Liver (tissue), 9 donors: ENCODE measurements around the gene FLAD1. TPM values are rescaled to one million over a fixed set of nuclear protein-coding genes. Genes with fewer than 3 reads are reported as not detected.

Experiments used
- DNase-seq: peaks from one replicate; pipeline ENCODE4 v3.0.0-alpha.2; 2017; ENCODE audit warnings: low spot score
- H3K27ac ChIP-seq, 2 donors: one replicate each; pipeline ENCODE4 v1.7.0; 2013; ENCODE audit warnings: inconsistent platforms in 2 of 2, low read length in 2 of 2, control low read depth in 1 of 2, low read depth in 1 of 2, mild to moderate bottlenecking in 1 of 2
- H3K27me3 ChIP-seq, 4 donors: one replicate each; pipeline versions ENCODE4 v1.6.1 to v1.7.0; 2013; ENCODE audit warnings: low read length in 3 of 4, inconsistent platforms in 1 of 4, mild to moderate bottlenecking in 1 of 4, moderate library complexity in 1 of 4; ENCODE audit not compliant: control insufficient read depth in 4 of 4, insufficient read depth in 4 of 4
- H3K36me3 ChIP-seq, 4 donors: one replicate each; pipeline versions ENCODE4 v1.6.1 to v1.7.0; 2013; ENCODE audit warnings: low read length in 3 of 4, mild to moderate bottlenecking in 3 of 4, low read depth in 1 of 4, moderate library complexity in 1 of 4; ENCODE audit not compliant: control insufficient read depth in 4 of 4, insufficient read depth in 3 of 4
- H3K4me1 ChIP-seq, 4 donors: one replicate each; pipeline versions ENCODE4 v1.6.1 to v1.7.0; 2013; ENCODE audit warnings: low read length in 3 of 4, mild to moderate bottlenecking in 3 of 4, moderate library complexity in 1 of 4; ENCODE audit not compliant: control insufficient read depth in 4 of 4, insufficient read depth in 4 of 4
- H3K4me3 ChIP-seq, 3 donors: one replicate each; pipeline versions ENCODE4 v1.6.1 to v1.7.0; 2013; ENCODE audit warnings: low read length in 3 of 3, control low read depth in 1 of 3, low read depth in 1 of 3, mild to moderate bottlenecking in 1 of 3
- H3K9ac ChIP-seq, 2 donors: one replicate each; pipeline ENCODE4 v1.7.0; 2013; ENCODE audit warnings: low read length in 2 of 2, mild to moderate bottlenecking in 2 of 2, moderate library complexity in 2 of 2, control low read depth in 1 of 2, low read depth in 1 of 2
- H3K9me3 ChIP-seq, 4 donors: one replicate each; pipeline versions ENCODE4 v1.6.1 to v1.7.0; 2013; ENCODE audit warnings: low read length in 3 of 4; ENCODE audit not compliant: control insufficient read depth in 4 of 4
- FOXA1 ChIP-seq: IDR thresholded peaks from 2 replicates; pipeline ENCODE4 v1.6.1; 2016; ENCODE audit warnings: antibody characterized with exemption
- FOXA2 ChIP-seq: IDR thresholded peaks from 2 replicates; pipeline ENCODE4 v1.6.1; 2016; ENCODE audit warnings: antibody characterized with exemption
- GABPA ChIP-seq, 2 donors: IDR thresholded peaks in 1 of 2; conservative IDR thresholded peaks in 1 of 2; 2 replicates each; pipeline ENCODE4 v1.6.1; 2016; ENCODE audit warnings: antibody characterized with exemption in 2 of 2, mild to moderate bottlenecking in 1 of 2, moderate library complexity in 1 of 2
- HNF4A ChIP-seq, 2 donors: conservative IDR thresholded peaks; 2 replicates each; pipeline ENCODE4 v1.6.1; 2016; ENCODE audit warnings: antibody characterized with exemption in 2 of 2, mild to moderate bottlenecking in 2 of 2
- JUND ChIP-seq, 2 donors: IDR thresholded peaks; 2 replicates each; pipeline ENCODE4 v1.6.1; 2016; ENCODE audit warnings: antibody characterized with exemption in 2 of 2
- NR2F2 ChIP-seq: IDR thresholded peaks from 2 replicates; pipeline ENCODE4 v1.6.1; 2016; ENCODE audit warnings: antibody characterized with exemption
- RAD21 ChIP-seq, 2 donors: IDR thresholded peaks; 2 replicates each; pipeline ENCODE4 v1.6.1; 2016; ENCODE audit warnings: antibody characterized with exemption in 2 of 2, mild to moderate bottlenecking in 2 of 2
- RXRA ChIP-seq, 2 donors: IDR thresholded peaks; 2 replicates each; pipeline ENCODE4 v1.6.1; 2017 to 2018; ENCODE audit warnings: antibody characterized with exemption in 2 of 2, mild to moderate bottlenecking in 1 of 2
- SP1 ChIP-seq: IDR thresholded peaks from 2 replicates; pipeline ENCODE4 v1.6.1; 2018; ENCODE audit warnings: antibody characterized with exemption, mild to moderate bottlenecking
- TAF1 ChIP-seq: conservative IDR thresholded peaks from 2 replicates; pipeline ENCODE4 v1.6.1; 2016; ENCODE audit warnings: antibody characterized with exemption, mild to moderate bottlenecking
- YY1 ChIP-seq: IDR thresholded peaks from 2 replicates; pipeline ENCODE4 v1.6.1; 2016; ENCODE audit warnings: antibody characterized with exemption, mild to moderate bottlenecking
- WGBS: extraction: QIAGEN DNeasy Blood & Tissue Kit; methylation state at CpG from one replicate; pipeline ENCODE4 v1.1.7; 2013; 5-methylcytosine and 5-hydroxymethylcytosine counted together
- polyA plus RNA-seq, 2 donors: library from polyadenylated mRNA; stranded (reverse) in 1 of 2; unstranded in 1 of 2; fragments of 200-250 nt in 1 of 2; fragments of >200 nt in 1 of 2; fragmentation: Nextera tagmentation in 1 of 2; extraction: Ambion mirVana in 1 of 2; gene quantifications; one replicate each; pipeline versions ENCODE4 v1.2.1 to v1.2.3, GENCODE V29; 2013 to 2015
- total RNA-seq, 2 donors: library from RNA; depleted of rRNA; stranded (reverse); fragments of >200 nt; gene quantifications; one replicate each; pipeline ENCODE4 v1.2.3, GENCODE V29; 2014
- TF ChIP-seq, protein P1 (sequence below): IDR thresholded peaks from 2 replicates; pipeline ENCODE4 v1.6.1; 2016; ENCODE audit warnings: antibody characterized with exemption
- TF ChIP-seq, protein P2 (sequence below): fragments of 150-350 bp; IDR thresholded peaks from 2 replicates; pipeline ENCODE4 v1.5.1; 2017; ENCODE audit warnings: improper control_type of control experiment, low read depth, low read length; ENCODE audit not compliant: missing input control
- TF ChIP-seq, protein P3 (sequence below): IDR thresholded peaks from 2 replicates; pipeline ENCODE4 v1.6.1; 2016; ENCODE audit warnings: antibody characterized with exemption
- TF ChIP-seq, protein P4 (sequence below): IDR thresholded peaks from 2 replicates; pipeline ENCODE4 v1.6.1; 2016; ENCODE audit warnings: antibody characterized with exemption, mild to moderate bottlenecking
- donor health status: healthy.
- donor health status: healthy.
- donor health status: healthy.
- donor health status: healthy.
- donor health status: healthy.

The FLAD1 gene
- total and polyA plus RNA-seq, 4 donors: 10.4 to 31.6 (median 22.5) TPM

DNA sequence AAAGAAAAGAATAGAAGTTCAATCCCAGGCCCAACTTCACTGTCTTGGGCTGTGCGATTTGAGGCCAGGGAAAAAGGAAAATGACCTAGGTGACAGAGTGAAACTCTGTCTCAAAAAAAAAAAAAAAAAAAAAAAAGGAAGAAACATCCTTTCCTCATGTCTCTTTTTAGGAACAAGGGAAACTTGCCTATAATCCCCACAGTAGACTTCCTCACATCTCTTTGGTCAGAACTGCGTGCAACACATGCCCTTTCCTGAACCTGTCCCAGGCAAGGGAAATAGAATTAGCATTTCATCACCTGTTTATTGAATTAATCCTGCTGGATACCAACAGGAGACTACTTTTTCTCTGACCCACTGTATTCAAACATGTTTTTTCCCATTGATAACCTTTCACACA is 52.8 kb downstream of the FLAD1 start:
- DNase-seq: no peak
- Histone ChIP-seq H3K9ac (no peak overlapping the region), H3K27me3 (no peaks in the 10 kb centered on the region), H3K36me3 (no peaks in the 10 kb centered on the region), H3K27ac (no peak overlapping the region), H3K9me3 (no peaks in the 10 kb centered on the region), H3K4me3 (no peak overlapping the region), H3K4me1 (peaks cover 5 to 18% (median 12%) of the 10 kb centered on the region in 4 donors)
- WGBS: 84% methylated on average over 2 of the region's 2 CpGs
- TF ChIP-seq, protein P1, sequence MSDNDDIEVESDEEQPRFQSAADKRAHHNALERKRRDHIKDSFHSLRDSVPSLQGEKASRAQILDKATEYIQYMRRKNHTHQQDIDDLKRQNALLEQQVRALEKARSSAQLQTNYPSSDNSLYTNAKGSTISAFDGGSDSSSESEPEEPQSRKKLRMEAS: no peak
- TF ChIP-seq TAF1: no peak

DNA sequence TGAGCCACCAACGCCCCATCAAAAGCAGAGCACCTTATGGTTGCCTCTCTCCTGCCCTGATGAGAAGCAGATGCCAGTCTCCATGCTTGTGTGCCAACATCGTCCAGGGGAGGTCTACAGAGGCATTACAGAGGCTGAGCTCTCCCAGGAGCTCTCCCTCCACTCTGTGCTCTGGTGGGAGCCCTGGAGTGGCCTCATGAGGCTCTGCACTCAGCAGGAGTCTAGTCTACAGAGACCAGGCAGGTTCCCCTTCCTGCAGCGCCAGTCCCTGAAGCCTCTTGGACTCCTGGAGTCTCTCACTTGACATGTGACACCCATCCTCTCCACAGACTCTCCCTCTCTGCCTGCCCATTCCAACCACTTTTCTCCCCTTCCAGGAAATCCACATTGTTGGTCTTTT is 53.9 kb downstream of the FLAD1 start:
- no peak overlapping the region for H3K9ac ChIP-seq
- WGBS: 73% methylated on average over 3 of the region's 3 CpGs
- no peak overlapping the region for H3K27ac ChIP-seq
- no peak overlapping the region for H3K4me3 ChIP-seq
- H3K36me3 ChIP-seq: no peaks in the 10 kb centered on the region
- H3K4me1 ChIP-seq: peaks cover 5 to 18% (median 12%) of the 10 kb centered on the region in 4 donors
- DNase-seq: no peak
- H3K9me3 ChIP-seq: no peaks in the 10 kb centered on the region
- H3K27me3 ChIP-seq: no peaks in the 10 kb centered on the region
- no peak for TF ChIP-seq JUND (IDR thresholded peaks at IDR 0.05)

DNA sequence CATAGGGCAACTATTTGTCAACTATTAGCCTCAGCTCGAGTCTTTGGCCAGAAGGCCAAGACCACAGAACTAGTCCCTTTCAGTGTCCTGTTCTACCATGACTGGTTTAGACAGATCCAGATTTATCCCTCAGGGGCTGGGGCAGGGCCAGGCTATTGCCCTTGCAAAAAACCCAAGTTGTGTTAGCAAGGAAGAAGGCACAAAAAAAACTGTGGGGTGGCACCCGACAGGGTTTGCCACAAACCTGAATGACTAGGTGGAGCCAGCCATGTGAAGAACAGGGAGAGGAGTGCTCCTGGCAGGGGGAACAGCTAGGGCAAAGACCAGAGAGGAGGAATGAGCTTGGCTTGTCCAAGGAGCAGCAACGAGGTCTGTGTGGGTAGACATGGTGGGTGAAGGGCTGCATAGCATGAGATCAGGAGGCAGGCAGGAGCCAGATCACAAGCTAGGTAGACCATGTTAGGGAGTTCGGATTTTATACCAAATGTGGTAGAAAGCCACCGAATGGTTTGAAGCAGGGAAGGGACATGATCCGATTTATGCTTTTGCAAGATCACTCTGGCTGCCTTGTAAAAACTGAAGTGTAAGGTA is 54.8 kb downstream of the FLAD1 start:
- WGBS: 90% methylated on average over 6 of the region's 6 CpGs
- DNase-seq: no peak
- H3K27me3 ChIP-seq: no peaks in the 10 kb centered on the region
- H3K9me3 ChIP-seq: no peaks in the 10 kb centered on the region
- TF ChIP-seq HNF4A (conservative IDR thresholded peaks at IDR 0.05) (no peak), TAF1 (no peak), FOXA1 (no peak), NR2F2 (no peak), RXRA (IDR thresholded peaks at IDR 0.05) (no peak), YY1 (no peak), GABPA (IDR thresholded peaks at IDR 0.05 in 1 of 2, conservative IDR thresholded peaks at IDR 0.05 in 1 of 2) (no peak), SP1 (no peak), FOXA2 (no peak), RAD21 (IDR thresholded peaks at IDR 0.05) (no peak)
- TF ChIP-seq, protein P2, sequence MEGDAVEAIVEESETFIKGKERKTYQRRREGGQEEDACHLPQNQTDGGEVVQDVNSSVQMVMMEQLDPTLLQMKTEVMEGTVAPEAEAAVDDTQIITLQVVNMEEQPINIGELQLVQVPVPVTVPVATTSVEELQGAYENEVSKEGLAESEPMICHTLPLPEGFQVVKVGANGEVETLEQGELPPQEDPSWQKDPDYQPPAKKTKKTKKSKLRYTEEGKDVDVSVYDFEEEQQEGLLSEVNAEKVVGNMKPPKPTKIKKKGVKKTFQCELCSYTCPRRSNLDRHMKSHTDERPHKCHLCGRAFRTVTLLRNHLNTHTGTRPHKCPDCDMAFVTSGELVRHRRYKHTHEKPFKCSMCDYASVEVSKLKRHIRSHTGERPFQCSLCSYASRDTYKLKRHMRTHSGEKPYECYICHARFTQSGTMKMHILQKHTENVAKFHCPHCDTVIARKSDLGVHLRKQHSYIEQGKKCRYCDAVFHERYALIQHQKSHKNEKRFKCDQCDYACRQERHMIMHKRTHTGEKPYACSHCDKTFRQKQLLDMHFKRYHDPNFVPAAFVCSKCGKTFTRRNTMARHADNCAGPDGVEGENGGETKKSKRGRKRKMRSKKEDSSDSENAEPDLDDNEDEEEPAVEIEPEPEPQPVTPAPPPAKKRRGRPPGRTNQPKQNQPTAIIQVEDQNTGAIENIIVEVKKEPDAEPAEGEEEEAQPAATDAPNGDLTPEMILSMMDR: no peak
- TF ChIP-seq, protein P3, sequence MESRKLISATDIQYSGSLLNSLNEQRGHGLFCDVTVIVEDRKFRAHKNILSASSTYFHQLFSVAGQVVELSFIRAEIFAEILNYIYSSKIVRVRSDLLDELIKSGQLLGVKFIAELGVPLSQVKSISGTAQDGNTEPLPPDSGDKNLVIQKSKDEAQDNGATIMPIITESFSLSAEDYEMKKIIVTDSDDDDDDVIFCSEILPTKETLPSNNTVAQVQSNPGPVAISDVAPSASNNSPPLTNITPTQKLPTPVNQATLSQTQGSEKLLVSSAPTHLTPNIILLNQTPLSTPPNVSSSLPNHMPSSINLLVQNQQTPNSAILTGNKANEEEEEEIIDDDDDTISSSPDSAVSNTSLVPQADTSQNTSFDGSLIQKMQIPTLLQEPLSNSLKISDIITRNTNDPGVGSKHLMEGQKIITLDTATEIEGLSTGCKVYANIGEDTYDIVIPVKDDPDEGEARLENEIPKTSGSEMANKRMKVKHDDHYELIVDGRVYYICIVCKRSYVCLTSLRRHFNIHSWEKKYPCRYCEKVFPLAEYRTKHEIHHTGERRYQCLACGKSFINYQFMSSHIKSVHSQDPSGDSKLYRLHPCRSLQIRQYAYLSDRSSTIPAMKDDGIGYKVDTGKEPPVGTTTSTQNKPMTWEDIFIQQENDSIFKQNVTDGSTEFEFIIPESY: no peak
- TF ChIP-seq, protein P1: no peak
- TF ChIP-seq, protein P4, sequence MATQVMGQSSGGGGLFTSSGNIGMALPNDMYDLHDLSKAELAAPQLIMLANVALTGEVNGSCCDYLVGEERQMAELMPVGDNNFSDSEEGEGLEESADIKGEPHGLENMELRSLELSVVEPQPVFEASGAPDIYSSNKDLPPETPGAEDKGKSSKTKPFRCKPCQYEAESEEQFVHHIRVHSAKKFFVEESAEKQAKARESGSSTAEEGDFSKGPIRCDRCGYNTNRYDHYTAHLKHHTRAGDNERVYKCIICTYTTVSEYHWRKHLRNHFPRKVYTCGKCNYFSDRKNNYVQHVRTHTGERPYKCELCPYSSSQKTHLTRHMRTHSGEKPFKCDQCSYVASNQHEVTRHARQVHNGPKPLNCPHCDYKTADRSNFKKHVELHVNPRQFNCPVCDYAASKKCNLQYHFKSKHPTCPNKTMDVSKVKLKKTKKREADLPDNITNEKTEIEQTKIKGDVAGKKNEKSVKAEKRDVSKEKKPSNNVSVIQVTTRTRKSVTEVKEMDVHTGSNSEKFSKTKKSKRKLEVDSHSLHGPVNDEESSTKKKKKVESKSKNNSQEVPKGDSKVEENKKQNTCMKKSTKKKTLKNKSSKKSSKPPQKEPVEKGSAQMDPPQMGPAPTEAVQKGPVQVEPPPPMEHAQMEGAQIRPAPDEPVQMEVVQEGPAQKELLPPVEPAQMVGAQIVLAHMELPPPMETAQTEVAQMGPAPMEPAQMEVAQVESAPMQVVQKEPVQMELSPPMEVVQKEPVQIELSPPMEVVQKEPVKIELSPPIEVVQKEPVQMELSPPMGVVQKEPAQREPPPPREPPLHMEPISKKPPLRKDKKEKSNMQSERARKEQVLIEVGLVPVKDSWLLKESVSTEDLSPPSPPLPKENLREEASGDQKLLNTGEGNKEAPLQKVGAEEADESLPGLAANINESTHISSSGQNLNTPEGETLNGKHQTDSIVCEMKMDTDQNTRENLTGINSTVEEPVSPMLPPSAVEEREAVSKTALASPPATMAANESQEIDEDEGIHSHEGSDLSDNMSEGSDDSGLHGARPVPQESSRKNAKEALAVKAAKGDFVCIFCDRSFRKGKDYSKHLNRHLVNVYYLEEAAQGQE: no peak
- H3K4me3 ChIP-seq: no peak overlapping the region
- no peaks in the 10 kb centered on the region for H3K36me3 ChIP-seq
- peaks cover 5 to 18% (median 12%) of the 10 kb centered on the region in 4 donors for H3K4me1 ChIP-seq
- H3K27ac ChIP-seq: no peak overlapping the region
- no peak overlapping the region for H3K9ac ChIP-seq
